LNCAP (cell line): ENCODE measurements around the gene ANP32E.

Source experiments
- TF ChIP-seq, protein P1 (sequence below): fragments of 450-650 bp; IDR thresholded peaks from 2 replicates; pipeline ENCODE4 v1.5.1; 2017; ENCODE audit warnings: mild to moderate bottlenecking

Gene ANP32E

DNA sequence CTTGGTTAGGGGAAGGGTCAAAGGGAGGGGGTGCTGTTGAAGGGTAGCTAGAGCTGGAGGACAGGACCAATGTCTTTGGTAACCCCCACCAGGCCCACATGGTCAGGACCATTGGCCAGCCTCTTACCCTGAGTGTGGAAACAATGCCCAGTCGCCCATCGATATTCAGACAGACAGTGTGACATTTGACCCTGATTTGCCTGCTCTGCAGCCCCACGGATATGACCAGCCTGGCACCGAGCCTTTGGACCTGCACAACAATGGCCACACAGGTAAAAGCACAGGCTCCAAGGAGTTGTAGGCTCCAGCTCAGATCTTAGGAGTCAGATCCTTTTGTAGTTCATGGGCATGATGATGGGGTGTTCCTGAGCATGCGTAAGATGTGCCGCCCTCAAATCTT is 25.5 kb upstream of the ANP32E start:
- TF ChIP-seq, protein P1, sequence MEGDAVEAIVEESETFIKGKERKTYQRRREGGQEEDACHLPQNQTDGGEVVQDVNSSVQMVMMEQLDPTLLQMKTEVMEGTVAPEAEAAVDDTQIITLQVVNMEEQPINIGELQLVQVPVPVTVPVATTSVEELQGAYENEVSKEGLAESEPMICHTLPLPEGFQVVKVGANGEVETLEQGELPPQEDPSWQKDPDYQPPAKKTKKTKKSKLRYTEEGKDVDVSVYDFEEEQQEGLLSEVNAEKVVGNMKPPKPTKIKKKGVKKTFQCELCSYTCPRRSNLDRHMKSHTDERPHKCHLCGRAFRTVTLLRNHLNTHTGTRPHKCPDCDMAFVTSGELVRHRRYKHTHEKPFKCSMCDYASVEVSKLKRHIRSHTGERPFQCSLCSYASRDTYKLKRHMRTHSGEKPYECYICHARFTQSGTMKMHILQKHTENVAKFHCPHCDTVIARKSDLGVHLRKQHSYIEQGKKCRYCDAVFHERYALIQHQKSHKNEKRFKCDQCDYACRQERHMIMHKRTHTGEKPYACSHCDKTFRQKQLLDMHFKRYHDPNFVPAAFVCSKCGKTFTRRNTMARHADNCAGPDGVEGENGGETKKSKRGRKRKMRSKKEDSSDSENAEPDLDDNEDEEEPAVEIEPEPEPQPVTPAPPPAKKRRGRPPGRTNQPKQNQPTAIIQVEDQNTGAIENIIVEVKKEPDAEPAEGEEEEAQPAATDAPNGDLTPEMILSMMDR, result no peak

DNA sequence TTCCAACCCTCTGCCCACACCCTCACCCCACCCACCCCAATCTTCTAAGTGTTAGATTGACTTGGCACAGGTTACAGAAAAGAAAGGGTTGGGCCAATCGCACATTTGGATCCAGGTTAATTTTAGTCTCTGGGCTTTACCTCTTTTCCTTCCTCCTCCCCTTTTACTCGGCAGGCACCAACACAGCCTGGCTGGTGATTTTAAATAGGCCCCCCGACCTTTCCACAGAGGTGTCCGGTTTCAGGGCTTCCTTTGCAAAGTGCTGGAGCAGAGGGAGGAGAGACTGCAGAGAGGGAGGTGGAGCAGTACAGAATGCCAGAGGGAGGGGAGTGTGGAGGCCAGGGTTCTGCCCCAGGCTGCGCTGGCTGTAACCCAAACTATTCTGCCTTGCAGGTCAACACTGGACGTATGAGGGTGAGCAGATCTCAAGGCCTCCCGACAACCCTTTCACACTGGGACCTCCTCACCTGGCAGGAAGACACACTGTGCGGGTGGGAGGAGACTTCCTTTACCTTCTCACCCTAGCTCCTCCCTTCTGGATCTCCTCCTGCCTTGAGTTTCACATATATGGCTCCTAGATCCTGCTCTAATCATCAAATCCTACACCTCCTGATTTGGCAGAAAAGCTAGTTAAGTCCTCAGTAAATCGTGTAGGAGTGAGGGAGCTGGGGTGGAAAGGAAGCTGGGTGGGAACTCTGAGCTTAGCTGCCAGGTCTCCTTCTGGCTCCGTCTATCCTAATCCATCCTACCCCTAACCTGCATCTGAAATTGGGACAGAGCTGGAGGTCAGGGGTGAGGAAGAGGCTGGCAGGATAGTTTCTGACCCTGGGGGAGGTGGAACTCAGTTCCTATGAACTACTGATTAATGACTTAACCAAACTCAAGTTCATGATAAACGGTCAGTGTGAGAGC is 24.1 kb upstream of the ANP32E start:
- TF ChIP-seq, protein P1, result no peak

DNA sequence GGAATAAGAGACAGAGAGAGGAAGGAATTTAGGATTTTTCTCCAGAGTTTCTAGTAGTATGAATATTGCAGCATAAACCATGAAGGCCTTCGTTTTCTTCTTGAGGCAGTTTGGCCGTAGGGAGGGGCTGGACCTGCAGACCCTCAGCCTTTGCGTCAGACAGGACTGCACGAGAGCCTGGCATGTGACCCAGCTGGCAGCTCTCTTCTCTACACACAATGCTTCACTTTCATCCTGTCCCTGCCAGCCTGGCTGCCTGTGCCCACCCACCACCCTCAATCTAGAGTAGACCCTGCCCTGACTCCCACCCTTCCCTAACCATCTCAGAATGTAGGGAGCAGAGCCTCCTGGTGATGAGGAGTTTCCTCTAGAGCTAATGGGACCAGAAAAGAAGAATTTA is 23.3 kb upstream of the ANP32E start:
- TF ChIP-seq, protein P1, result no peak

DNA sequence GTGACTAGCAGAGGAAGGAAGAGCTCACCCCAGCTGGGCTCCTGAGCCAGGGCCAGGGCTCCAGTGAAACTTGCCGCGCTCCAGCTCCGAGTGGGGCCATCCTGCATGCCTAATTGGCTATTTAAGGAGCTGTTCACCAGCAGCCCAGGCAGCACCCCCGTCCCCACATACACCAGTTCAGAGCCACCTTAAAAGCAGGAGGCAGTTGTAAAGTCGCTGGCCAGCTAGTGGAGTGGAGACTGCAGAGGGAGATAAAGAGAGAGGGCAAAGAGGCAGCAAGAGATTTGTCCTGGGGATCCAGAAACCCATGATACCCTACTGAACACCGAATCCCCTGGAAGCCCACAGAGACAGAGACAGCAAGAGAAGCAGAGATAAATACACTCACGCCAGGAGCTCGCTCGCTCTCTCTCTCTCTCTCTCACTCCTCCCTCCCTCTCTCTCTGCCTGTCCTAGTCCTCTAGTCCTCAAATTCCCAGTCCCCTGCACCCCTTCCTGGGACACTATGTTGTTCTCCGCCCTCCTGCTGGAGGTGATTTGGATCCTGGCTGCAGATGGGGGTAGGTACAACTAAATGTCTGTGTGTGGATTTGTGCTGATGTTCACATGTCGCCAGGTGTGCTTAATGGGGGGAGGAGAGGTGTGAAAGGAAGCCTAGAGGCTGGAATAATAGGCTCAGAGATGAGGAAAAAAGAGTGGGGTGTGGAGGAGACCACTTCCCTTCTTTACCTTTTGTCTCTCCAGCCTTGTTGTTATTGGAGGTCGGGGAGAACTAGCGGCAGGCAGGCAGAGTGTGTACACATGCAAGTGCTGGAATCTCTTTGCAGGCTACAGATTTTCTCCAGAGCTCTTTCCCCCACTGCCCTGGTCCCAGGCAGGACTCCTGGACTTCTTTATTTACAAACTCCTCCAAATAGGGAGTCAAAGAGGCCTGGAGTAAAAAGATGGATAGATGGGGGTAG is 22.0 kb upstream of the ANP32E start, which contains the start of gene CA14:
Gene CA14 (plus strand): TSS at position 151 of the 962 bp plus-strand sequence. CDS start 355 bp downstream, at position 506.
- TF ChIP-seq, protein P1, result no peak

DNA sequence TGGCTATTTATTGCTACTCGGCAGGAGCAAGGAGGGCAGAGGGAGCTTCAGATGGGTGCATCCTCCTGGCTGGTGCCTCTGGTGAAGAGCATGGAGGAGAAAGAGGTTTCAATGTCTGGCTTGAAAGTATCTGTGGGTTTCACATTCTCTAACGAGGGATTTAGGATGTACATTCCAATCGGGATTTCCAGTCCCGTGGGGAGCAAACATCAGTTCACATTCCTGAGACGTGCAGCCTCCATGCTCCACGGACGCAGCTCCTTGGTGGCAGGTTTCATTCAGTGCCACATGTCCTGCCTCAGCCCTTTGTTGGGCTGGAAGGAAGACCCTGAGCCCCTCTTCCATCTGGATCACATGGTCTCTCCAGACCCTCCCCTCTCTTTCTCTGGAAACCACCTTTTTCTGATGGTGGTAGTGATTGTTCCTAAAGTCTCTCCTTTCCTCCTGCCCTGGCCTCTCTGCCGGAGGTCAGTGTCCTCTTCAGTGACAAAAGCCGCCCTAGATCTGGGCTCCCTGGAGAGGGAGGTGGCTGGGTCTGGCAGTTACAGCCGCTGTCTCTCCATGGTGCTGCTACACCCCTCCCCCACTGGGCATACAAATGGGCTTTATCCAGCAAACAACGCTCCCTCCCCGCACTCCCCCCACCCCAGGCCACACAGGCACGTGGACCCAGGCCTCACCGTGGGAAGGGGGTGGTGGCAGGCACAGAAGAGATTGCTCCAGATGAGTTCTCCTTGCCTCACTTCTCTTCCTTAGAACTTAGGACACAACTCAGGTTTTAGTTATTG is 20.8 kb upstream of the ANP32E start:
- TF ChIP-seq, protein P1, result no peak

DNA sequence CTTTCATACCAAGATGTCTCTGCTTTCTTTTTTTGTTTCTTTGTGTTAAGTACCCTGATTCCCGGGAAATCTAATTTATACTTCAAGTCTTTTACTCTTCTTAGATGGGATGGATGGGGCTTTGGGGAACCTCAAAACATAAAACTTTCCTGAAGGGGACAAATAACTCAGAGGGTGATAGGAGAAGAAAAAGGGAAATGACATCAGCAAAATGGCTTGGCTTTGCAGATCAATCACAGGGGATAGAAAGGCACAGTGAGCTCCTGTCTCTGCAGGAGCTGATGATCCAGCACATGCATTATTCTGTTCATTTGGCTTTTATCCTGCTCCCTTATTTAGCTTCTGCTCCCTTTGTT is 20.3 kb upstream of the ANP32E start:
- TF ChIP-seq, protein P1, result no peak

DNA sequence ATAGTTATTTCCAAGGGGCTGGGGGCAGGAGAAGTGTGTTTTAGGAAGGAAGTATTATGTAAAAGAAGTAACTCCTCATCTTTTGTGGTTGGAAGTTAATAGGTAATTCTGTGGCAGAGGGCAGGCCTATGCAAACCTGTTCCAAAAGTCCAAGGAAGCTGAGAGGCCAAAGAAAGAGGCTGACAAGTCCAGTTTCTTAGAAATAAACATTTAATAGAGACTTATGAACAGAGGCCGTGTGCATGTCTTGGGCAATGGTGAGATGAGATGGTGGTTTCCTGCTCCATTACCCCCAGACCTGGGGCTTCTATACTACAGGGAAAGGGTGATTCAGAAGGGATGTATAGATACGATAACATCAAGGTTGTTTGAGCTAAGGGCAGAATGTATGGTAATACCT is 14.0 kb upstream of the ANP32E start:
- TF ChIP-seq, protein P1, result no peak
